ENCODE data around the gene OR14I1. TPM values are rescaled to one million over a fixed set of nuclear protein-coding genes. Genes with fewer than 3 reads are reported as not detected.

Gene OR14I1
- polyA plus RNA-seq, 1 experiment = not detected

DNA sequence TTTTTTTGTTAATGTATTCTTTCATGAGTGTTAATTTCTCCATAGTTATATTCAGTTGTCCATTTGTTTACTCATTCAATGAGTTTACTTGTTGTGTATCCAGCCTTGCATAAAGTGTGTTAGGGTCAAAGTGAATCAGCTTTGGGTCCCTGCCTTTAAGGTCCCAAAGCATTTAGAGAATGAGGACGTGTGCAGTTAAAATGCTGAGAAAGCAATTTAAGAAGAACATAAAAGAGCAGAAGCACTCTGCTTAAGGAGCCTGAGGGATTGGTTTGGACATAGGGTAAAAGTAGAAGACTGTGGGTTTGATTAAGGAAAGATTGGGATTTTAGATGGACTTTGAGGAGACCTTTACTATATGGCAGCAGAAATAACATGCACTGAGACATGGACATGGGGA is 3.5 kb downstream of the OR14I1 start:
- peaks cover 19% of the 10 kb centered on the region for H3K9me3 ChIP-seq (ENCODE audit: control insufficient read depth, insufficient read depth, low read length)
- H3K4me3 ChIP-seq (ENCODE audit: low read depth, low read length) = no peak overlapping the region
- H3K27me3 ChIP-seq (ENCODE audit: control insufficient read depth, insufficient read depth, low read length) = no peaks in the 10 kb centered on the region
- TF ChIP-seq, protein P1, sequence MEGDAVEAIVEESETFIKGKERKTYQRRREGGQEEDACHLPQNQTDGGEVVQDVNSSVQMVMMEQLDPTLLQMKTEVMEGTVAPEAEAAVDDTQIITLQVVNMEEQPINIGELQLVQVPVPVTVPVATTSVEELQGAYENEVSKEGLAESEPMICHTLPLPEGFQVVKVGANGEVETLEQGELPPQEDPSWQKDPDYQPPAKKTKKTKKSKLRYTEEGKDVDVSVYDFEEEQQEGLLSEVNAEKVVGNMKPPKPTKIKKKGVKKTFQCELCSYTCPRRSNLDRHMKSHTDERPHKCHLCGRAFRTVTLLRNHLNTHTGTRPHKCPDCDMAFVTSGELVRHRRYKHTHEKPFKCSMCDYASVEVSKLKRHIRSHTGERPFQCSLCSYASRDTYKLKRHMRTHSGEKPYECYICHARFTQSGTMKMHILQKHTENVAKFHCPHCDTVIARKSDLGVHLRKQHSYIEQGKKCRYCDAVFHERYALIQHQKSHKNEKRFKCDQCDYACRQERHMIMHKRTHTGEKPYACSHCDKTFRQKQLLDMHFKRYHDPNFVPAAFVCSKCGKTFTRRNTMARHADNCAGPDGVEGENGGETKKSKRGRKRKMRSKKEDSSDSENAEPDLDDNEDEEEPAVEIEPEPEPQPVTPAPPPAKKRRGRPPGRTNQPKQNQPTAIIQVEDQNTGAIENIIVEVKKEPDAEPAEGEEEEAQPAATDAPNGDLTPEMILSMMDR (IDR thresholded peaks at IDR 0.05; ENCODE audit: low read depth, low read length) = no peak
- DNase-seq (ENCODE audit: low read depth, low spot score) = no peak
- no peak overlapping the region for H3K27ac ChIP-seq (ENCODE audit: low read depth, low read length)
- CTCF ChIA-PET = no interaction called here
- POLR2A ChIA-PET = no interaction called here

DNA sequence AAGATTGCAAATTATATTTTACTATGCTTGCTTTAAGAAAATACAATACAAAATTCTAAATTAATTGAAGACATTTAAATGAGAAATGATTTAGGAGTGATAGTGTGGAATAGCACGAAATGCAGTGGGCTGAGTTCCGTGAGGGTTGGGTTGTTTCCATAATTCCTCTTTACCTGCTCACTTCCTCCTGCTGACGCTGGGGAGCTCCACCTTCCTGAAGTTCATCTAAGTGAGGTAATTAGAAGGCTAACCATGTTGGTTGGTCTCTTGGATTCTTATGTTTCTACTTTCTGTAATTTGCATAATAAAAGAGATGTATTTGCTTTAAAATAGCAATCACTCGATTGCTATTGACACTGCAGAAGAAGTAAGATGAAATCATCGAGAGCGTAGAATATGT is 4.7 kb downstream of the OR14I1 start:
- POLR2A ChIA-PET = no interaction called here
- Histone ChIP-seq H3K27ac (ENCODE audit: low read depth, low read length) (no peak overlapping the region), H3K9me3 (ENCODE audit: control insufficient read depth, insufficient read depth, low read length) (peaks cover 23% of the 10 kb centered on the region), H3K4me3 (ENCODE audit: low read depth, low read length) (no peak overlapping the region), H3K27me3 (ENCODE audit: control insufficient read depth, insufficient read depth, low read length) (no peaks in the 10 kb centered on the region)
- CTCF ChIA-PET = no interaction called here
- no peak for DNase-seq (ENCODE audit: low read depth, low spot score)
- TF ChIP-seq, protein P1 (IDR thresholded peaks at IDR 0.05; ENCODE audit: low read depth, low read length) = no peak

GRCh38 chr1:248696774-248697173 is 5.8 kb downstream of the OR14I1 start:
- no peak for DNase-seq (ENCODE audit: low read depth, low spot score)
- no peaks in the 10 kb centered on the region for H3K27me3 ChIP-seq (ENCODE audit: control insufficient read depth, insufficient read depth, low read length)
- CTCF ChIA-PET = interaction anchor here (0.7 kb wide), 1 partner anchor 14 kb away, joined by 5 read pairs; no protein-coding TSS in a partner anchor
- peaks cover 30% of the 10 kb centered on the region for H3K9me3 ChIP-seq (ENCODE audit: control insufficient read depth, insufficient read depth, low read length)
- TF ChIP-seq, protein P1 (IDR thresholded peaks at IDR 0.05; ENCODE audit: low read depth, low read length) = no peak
- POLR2A ChIA-PET = no interaction called here
- H3K4me3 ChIP-seq (ENCODE audit: low read depth, low read length) = no peak overlapping the region
- no peak overlapping the region for H3K27ac ChIP-seq (ENCODE audit: low read depth, low read length)

- TF ChIP-seq, protein P1 (IDR thresholded peaks at IDR 0.05; ENCODE audit: low read depth, low read length) = no peak
- DNase-seq (ENCODE audit: low read depth, low spot score) = no peak
- Histone ChIP-seq H3K27ac (ENCODE audit: low read depth, low read length) (no peak overlapping the region), H3K9me3 (ENCODE audit: control insufficient read depth, insufficient read depth, low read length) (peaks cover 35% of the 10 kb centered on the region), H3K27me3 (ENCODE audit: control insufficient read depth, insufficient read depth, low read length) (no peaks in the 10 kb centered on the region), H3K4me3 (ENCODE audit: low read depth, low read length) (no peak overlapping the region)
- ChIA-PET CTCF (no interaction called here), POLR2A (no interaction called here)
Observed at GRCh38 chr1:248696261-248696660, 6.3 kb downstream of the OR14I1 start.

- ChIA-PET CTCF (no interaction called here), POLR2A (no interaction called here)
- Histone ChIP-seq H3K9me3 (ENCODE audit: control insufficient read depth, insufficient read depth, low read length) (peaks cover 36% of the 10 kb centered on the region), H3K27ac (ENCODE audit: low read depth, low read length) (no peak overlapping the region), H3K4me3 (ENCODE audit: low read depth, low read length) (no peak overlapping the region), H3K27me3 (ENCODE audit: control insufficient read depth, insufficient read depth, low read length) (no peaks in the 10 kb centered on the region)
- TF ChIP-seq, protein P1 (IDR thresholded peaks at IDR 0.05; ENCODE audit: low read depth, low read length) = no peak
- DNase-seq (ENCODE audit: low read depth, low spot score) = no peak
Observed at GRCh38 chr1:248695451-248696132, 7.0 kb downstream of the OR14I1 start.
